Small intestine (tissue), 7 donors: ENCODE measurements around the gene MRPS27. TPM values are rescaled to one million over a fixed set of nuclear protein-coding genes. Genes with fewer than 3 reads are reported as not detected.

ENCODE experiments used
- DNase-seq, 2 donors: peaks; one replicate each; pipeline versions ENCODE4 v3.0.0 to v3.0.0-alpha.2; 2013
- FAIRE-seq: peaks from 2 replicates; lab custom pipeline; 2012; peaks lifted over from hg19 to GRCh38; lab: Jason Lieb, UNC
- H3K27ac ChIP-seq, 3 donors: one replicate each; pipeline ENCODE4 v1.5.1; 2013; ENCODE audit warnings: low read length in 2 of 3, mild to moderate bottlenecking in 2 of 3, control low read depth in 1 of 3, inconsistent platforms in 1 of 3, low read depth in 1 of 3, moderate library complexity in 1 of 3
- H3K27me3 ChIP-seq, 3 donors: one replicate each; pipeline ENCODE4 v1.6.1; 2013; ENCODE audit warnings: low read length in 3 of 3, inconsistent platforms in 1 of 3; ENCODE audit not compliant: control insufficient read depth in 3 of 3, insufficient read depth in 3 of 3
- H3K36me3 ChIP-seq, 3 donors: one replicate each; pipeline ENCODE4 v1.6.1; 2013; ENCODE audit warnings: low read length in 3 of 3, inconsistent platforms in 1 of 3, low read depth in 1 of 3, mild to moderate bottlenecking in 1 of 3, moderate library complexity in 1 of 3; ENCODE audit not compliant: control insufficient read depth in 3 of 3, insufficient read depth in 2 of 3
- H3K4me1 ChIP-seq, 3 donors: one replicate each; pipeline ENCODE4 v1.6.1; 2013; ENCODE audit warnings: low read length in 2 of 3, inconsistent platforms in 1 of 3, low read depth in 1 of 3, mild to moderate bottlenecking in 1 of 3, moderate library complexity in 1 of 3; ENCODE audit not compliant: control insufficient read depth in 3 of 3, insufficient read depth in 2 of 3
- H3K4me3 ChIP-seq, 3 donors: one replicate each; pipeline ENCODE4 v1.5.1; 2013; ENCODE audit warnings: low read length in 3 of 3, control low read depth in 1 of 3, inconsistent platforms in 1 of 3, low read depth in 1 of 3, mild to moderate bottlenecking in 1 of 3, moderate library complexity in 1 of 3
- H3K9me3 ChIP-seq, 2 donors: one replicate each; pipeline ENCODE4 v1.6.1; 2013; ENCODE audit warnings: low read depth in 1 of 2, low read length in 1 of 2; ENCODE audit not compliant: control insufficient read depth in 2 of 2, insufficient read depth in 1 of 2
- WGBS, 3 donors: extraction: QIAGEN DNeasy Blood & Tissue Kit; methylation state at CpG; one replicate each; pipeline ENCODE4 v1.1.7; 2013; 5-methylcytosine and 5-hydroxymethylcytosine counted together
- polyA plus RNA-seq, 4 donors: library from polyadenylated mRNA; stranded (reverse) in 3 of 4; unstranded in 1 of 4; fragments of 200-250 nt in 3 of 4; fragments of 120-200 nt in 1 of 4; gene quantifications; one replicate each; pipeline versions ENCODE4 v1.2.1 to v1.2.3, GENCODE V29; 2013
- donor health status: healthy with polysubstance abuse.
- donor health status: control.
- donor health status: control.
- donor health status: Bipolar disorder and iron deficiency.
- donor health status: healthy.

Gene MRPS27
- polyA plus RNA-seq, 4 donors = 11.9 to 51.1 (median 29.6) TPM

DNA sequence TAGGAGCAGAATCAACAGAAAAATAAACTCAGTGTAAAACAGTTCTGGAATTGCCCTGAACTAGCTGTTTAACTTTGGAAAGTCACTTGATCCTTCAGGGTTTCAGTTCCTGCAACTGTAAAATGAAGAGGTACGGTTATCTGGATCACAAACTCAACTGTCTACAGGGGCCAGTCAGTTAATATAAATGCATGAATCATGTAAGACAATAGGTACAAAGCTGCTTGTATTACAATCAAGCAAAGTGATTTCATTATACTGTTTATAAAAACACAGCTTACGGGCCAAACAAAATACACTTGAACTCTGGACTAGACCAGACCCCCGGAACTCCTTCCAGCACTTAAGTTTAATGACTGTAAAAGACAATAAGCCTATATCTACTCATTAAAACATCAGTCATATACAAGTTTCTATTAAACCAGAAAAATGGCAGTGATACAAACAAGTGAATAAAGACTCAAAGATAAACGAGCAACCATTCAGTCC, 73.0 kb downstream of the MRPS27 start:
- Histone ChIP-seq H3K9me3 (no peaks in the 10 kb centered on the region), H3K27ac (no peak overlapping the region), H3K27me3 (no peaks in the 10 kb centered on the region), H3K36me3 (no peaks in the 10 kb centered on the region), H3K4me3 (no peak overlapping the region), H3K4me1 (no peaks in the 10 kb centered on the region)
- DNase-seq (no peak), FAIRE-seq (no peak)
- WGBS, 3 donors = 67 to 81% (median 78%) methylated on average over 4 of the region's 4 CpGs

DNA sequence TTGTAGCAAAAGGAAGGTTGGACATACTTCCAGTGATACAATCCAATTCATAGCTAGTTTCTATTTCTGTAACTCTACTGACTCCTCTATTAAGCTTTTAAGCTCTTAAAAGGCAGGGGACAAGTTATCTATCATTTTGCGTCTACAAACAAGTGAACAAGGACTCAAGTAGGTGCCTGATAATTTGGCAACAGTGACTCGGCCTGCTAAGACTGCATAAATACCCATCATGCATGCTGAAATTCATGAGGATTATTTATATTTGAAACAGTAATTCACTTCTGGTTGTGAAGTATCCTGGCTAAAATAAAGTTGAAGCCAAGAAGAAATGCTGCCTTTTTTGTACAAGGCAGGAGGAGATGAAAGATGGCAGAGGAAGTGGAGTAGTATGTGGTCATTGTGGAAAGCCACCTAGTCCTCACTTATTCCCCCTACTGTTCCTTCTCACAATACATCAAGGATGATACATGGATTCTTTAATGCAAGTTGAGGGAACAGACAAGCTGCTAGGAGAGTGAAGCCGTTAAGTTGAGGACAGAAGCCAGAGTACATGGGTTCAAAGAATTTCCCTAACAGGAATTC, 74.0 kb downstream of the MRPS27 start:
- no peaks in the 10 kb centered on the region for H3K4me1 ChIP-seq
- DNase-seq (peak in 1 of 2 donors; percentile 20), FAIRE-seq (no peak)
- no peaks in the 10 kb centered on the region for H3K9me3 ChIP-seq
- H3K4me3 ChIP-seq = no peak overlapping the region
- WGBS, 3 donors = 72 to 89% (median 85%) methylated on average over 3 of the region's 3 CpGs
- H3K27ac ChIP-seq = peak overlapping the region in 1 of 3 donors; percentile 29
- H3K27me3 ChIP-seq = no peaks in the 10 kb centered on the region
- no peaks in the 10 kb centered on the region for H3K36me3 ChIP-seq

DNA sequence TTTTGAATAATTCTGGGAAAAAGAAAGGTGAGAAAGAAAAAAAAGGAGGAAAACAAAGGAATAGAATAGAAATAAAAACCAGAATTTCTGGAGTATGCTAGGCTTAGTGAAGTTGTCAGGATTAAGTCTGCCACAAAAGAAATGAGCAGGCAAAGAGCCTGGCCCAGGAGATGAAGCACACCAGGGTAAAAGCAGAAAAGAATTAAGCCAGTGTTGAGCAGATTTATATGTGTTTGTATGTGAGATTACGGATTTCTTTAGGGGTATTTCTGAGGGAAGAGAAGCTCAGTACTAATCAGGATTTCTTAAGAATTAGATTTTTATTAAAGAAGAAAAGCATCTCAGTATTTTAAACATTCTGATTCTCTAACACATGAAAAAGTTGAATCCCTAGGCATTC, 74.5 kb downstream of the MRPS27 start:
- H3K4me1 ChIP-seq = no peaks in the 10 kb centered on the region
- 87 to 97% (median 90%) methylated on average over 1 of the region's 1 CpG for WGBS, 3 donors
- FAIRE-seq (no peak), DNase-seq (no peak)
- no peaks in the 10 kb centered on the region for H3K27me3 ChIP-seq
- no peak overlapping the region for H3K4me3 ChIP-seq
- no peak overlapping the region for H3K27ac ChIP-seq
- H3K36me3 ChIP-seq = no peaks in the 10 kb centered on the region
- H3K9me3 ChIP-seq = no peaks in the 10 kb centered on the region

DNA sequence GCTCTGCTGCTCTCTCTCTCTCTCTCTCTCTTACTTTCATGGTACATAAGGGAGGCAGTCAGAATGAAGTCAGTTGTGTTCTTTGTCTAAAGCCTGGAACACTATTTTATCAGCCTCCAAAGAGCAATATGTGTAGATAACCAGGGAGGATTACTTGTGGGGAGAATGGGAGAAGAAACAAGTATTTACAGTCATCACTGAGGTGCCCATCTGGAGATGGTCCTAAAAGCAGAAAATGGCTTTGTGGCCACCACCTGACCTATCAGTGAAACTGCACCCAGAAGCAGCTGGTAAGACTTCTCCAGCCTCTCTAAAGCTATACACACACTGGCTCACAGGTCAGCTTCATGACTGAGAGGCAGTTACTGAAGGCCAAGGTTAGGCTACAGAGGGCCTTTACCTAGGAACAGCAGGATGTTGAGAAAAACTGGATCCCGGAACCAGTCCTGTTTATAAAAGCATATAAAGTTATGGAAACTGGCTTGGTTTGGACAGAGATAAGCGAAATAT, 75.1 kb downstream of the MRPS27 start:
- no peaks in the 10 kb centered on the region for H3K9me3 ChIP-seq
- no peaks in the 10 kb centered on the region for H3K36me3 ChIP-seq
- no peak overlapping the region for H3K4me3 ChIP-seq
- WGBS, 3 donors = 84 to 100% (median 93%) methylated on average over 2 of the region's 2 CpGs
- H3K27me3 ChIP-seq = no peaks in the 10 kb centered on the region
- no peak overlapping the region for H3K27ac ChIP-seq
- peak; percentile 8 to 9 for DNase-seq
- H3K4me1 ChIP-seq = no peaks in the 10 kb centered on the region
- no peak for FAIRE-seq

DNA sequence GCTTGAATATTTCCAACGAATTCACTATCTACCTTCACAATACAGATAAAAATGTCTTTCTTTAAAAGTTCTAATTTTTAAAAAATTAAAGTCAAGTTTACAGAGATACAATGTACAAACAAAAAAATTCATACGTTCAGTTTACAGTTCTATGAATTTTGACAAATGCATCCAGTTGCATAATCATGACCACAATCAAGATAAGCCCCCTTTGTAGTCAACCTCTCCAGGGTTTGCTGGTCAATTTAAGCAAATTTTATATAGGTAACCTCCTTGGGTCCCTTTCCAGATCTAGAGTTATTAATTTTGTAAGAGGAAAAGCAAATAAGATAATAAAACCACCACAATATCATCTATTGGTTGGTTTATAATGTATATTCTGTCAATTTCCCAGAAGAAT, 76.3 kb downstream of the MRPS27 start:
- DNase-seq = no peak
- H3K9me3 ChIP-seq = no peaks in the 10 kb centered on the region
- H3K36me3 ChIP-seq = no peaks in the 10 kb centered on the region
- FAIRE-seq = no peak
- H3K27me3 ChIP-seq = no peaks in the 10 kb centered on the region
- no peak overlapping the region for H3K4me3 ChIP-seq
- H3K4me1 ChIP-seq = no peaks in the 10 kb centered on the region
- 87 to 94% (median 87%) methylated on average over 2 of the region's 2 CpGs for WGBS, 3 donors
- H3K27ac ChIP-seq = no peak overlapping the region

DNA sequence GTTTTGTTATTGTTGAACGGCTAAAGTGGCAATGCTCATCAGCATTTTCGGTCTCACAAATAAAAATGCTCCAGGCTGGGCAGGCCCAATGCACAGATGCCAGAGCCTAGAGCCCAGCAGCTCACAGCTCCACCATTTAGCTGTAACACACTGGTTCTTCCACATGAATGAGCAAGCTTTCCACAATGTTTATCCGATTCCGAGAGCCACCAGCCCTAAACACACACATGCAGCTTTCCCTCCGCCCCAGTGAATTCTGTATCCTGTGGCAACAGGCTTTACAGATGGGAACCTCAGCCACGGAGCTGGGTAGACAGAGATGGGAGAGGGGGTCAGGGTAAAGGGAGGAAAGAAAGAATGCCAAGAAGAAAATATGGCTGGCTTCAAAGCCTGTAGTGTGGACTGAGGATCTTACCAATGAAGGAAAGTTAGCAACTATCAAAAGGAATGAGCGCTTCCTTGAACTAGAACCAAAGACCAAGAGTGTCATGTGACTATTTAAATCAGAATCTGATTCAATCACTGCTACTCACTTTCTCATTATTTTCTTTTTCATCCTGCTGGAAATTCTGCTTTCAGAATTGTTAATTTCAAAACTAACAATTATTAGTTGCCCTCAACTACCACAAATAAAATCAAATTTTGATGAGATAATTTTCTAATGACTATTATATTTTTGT, 77.1 kb downstream of the MRPS27 start:
- H3K27me3 ChIP-seq = no peaks in the 10 kb centered on the region
- FAIRE-seq = no peak
- H3K4me1 ChIP-seq = no peaks in the 10 kb centered on the region
- no peak overlapping the region for H3K4me3 ChIP-seq
- H3K27ac ChIP-seq = no peak overlapping the region
- no peaks in the 10 kb centered on the region for H3K9me3 ChIP-seq
- H3K36me3 ChIP-seq = peaks cover 0 to 2% (median under 1%) of the 10 kb centered on the region in 3 donors
- 91 to 98% (median 96%) methylated on average over 7 of the region's 7 CpGs for WGBS, 3 donors
- peak in 1 of 2 donors; percentile 6 for DNase-seq

GRCh38 chr5:72241346-72242003, 78.6 kb downstream of the MRPS27 start:
- FAIRE-seq (no peak), DNase-seq (no peak)
- WGBS, 3 donors = 76 to 85% (median 80%) methylated on average over 5 of the region's 5 CpGs
- no peaks in the 10 kb centered on the region for H3K9me3 ChIP-seq
- peaks cover 2 to 3% (median 3%) of the 10 kb centered on the region in 3 donors for H3K36me3 ChIP-seq
- no peak overlapping the region for H3K4me3 ChIP-seq
- no peaks in the 10 kb centered on the region for H3K27me3 ChIP-seq
- H3K27ac ChIP-seq = no peak overlapping the region
- no peaks in the 10 kb centered on the region for H3K4me1 ChIP-seq

DNA sequence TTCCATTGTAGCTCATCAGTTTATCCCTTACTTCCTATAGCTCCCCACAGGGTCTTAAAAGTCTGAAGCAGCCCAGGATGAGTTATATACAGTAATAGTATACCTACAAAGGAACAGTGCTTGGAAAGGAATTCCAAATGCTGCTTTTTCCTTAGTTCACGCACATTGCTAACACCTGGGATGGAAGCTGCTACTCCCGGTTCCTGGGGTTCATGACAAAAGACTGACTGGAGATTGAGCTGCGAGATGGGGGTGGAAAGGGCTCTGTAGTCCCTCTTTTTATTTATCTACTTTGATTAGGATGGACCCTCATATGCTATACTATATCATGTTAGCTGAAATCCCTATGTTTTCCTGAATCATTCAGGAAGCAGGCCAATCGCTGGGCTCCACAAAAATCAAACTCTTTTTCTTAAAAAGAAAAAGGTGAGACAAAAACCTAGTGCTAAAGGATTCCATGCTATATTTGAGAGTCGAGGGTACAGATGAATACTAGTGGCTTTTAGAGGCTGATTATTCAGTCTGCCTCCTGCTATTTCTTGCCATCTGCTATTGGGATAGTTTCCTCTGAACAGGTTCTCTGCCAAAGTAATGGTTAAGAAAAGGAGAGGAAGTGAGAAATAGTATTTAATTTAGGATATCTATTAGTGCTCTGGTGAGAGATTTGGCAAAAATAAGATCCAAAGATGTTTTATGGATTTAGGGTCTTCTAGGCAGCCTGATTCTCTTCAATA, 81.2 kb downstream of the MRPS27 start:
- Histone ChIP-seq H3K9me3 (no peaks in the 10 kb centered on the region), H3K27me3 (no peaks in the 10 kb centered on the region), H3K4me3 (no peak overlapping the region), H3K27ac (no peak overlapping the region), H3K36me3 (peaks cover 2 to 6% (median 5%) of the 10 kb centered on the region in 3 donors), H3K4me1 (no peaks in the 10 kb centered on the region)
- FAIRE-seq (no peak), DNase-seq (no peak)
- WGBS, 3 donors = 93 to 98% (median 95%) methylated on average over 5 of the region's 5 CpGs
